GM18909 (cell line): ENCODE measurements around the gene KRTAP10-9.
"Not testable (repeated sequence)": the region's sequence is repeated elsewhere in the genome, so short reads cannot be mapped to it uniquely, and the experiment has no call there.

Experiments
- ATAC-seq: cut with Tn5 transposase; IDR thresholded peaks from one replicate; pipeline ENCODE4 v1.9.1; 2021; ENCODE audit warnings: mild to moderate bottlenecking; ENCODE audit not compliant: unreplicated experiment, poor library complexity

The KRTAP10-9 gene

DNA sequence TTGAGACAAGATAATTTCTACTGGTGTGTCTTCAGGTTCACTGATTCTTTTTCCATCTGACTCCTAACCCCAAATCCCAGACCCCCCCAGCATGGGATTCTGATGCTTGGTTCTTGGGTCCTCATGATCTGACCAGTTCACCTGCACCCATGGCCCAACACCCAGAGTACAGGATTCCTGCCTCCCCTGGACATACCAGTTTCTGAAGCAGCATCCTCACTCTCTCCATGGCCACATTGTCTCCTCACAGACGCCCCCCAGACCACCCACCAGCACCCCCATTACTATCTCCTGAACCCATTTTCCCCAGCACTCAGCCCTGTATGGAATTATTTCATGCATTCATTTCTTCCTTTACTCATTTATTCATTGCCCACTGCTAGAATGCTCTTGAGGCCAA, 30.0 kb downstream of the KRTAP10-9 start:
- ATAC-seq = no peak

DNA sequence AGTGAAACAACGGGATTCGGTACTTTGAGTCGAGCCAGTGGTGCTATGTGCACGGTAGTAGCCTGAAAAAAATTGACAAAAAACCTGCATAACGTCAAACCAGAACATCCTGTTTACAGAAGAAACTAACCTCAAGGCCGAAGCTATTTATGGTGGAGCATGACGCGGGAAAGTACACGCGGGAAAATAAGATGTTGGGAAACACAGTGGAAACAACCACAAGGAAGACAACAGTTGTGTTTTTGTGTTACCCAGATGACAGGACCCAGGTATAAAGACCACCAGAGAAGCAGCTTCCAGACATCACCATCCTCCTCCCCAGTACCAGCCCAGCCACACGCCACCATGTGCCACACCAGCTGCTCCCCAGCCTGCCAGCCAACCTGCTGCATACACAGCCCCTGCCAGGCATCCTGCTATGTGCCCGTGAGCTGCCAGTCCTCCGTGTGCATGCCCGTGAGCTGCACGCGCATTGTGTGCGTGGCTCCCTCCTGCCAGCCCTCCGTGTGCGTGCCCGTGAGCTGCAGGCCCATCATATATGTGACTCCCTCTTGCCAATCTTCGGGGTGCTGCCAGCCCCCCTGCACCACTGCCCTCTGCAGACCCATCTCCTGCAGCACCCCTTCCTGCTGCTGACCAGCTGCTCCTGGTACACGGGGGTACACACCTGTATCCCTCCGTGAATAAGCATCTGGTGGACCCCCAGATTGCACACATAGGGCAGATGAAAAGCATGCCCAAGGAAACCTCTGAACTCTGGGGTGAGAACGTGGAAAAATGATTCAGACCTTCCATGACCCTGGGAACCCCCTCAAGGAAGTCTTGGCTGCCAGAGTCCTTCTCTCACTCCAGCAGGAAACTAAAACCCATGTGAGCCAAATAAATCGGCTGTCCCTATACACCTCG, 31.0 kb downstream of the KRTAP10-9 start, which contains the start of gene KRTAP12-3:
Gene KRTAP12-3, plus strand, starts transcription at position 298 of the 906 bp plus-strand sequence. Its CDS starts 48 bp downstream, at position 346.
- ATAC-seq = no peak

DNA sequence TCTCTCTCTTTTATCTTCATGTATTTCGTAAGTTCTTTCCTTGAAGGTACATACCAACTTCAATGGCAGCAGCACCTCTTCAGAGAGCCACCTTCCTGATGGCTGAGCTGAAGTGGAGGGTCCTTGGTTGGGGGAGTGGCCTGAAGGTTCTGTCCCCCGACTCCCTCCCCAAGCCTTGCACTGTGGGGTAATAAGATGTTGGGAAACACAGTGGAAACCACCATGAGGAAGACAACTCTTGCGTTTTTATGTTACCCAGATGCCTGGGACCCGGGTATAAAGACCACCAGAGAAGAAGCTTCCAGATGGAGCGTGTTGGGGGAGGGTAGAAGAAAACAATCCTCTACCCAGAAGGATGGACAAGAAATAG, 31.6 kb downstream of the KRTAP10-9 start:
- ATAC-seq = no peak

DNA sequence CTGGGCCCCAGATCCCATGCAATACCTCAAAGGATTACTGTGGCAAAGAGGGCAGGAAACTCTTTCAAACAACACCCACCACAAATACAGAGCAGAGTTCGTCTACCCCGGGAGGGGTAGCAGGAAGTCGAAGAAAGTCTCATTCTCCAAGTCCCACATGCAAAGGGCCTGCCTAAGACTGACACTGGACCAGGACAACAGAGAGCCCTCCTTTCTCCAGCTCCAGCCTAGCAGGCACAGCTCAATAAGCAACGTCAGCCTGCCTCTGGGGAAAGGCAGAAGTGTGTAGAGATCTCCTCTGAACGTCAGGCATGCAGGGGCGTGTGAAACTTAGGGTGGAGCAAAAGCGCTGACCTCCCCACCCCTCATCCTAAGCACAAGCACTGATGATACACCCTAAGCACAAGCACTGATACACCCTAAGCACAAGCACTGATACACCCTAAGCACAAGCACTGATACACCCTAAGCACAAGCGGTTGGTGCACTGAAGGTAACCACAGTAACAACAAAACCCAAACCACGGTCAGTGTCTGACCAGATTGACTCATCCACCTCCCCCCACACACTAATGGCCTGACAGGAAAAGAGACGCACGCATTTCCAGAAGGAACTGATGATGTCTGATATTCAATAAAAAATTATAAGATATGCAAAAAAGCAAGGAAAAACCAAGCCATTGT, 32.2 kb downstream of the KRTAP10-9 start:
- ATAC-seq = no peak

DNA sequence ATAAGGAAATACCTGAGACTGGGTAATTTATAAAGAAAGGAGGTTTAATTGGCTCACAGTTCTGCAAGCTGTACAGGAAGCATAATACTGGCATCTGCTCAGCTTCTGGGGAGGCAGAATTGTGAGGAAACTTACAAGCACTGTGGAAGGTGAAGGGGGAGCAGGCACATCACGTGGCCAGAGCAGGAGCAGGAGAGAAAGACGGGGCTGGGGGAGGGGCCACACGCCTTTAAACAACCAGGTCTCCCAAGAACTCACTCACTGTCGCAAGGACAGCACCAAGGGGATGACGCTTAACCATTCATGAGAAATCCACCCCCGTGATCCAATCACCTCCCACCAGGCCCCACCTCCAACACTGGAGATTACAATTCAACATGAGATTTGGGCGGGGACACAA, 34.7 kb downstream of the KRTAP10-9 start:
- not testable (repeated sequence) for ATAC-seq

DNA sequence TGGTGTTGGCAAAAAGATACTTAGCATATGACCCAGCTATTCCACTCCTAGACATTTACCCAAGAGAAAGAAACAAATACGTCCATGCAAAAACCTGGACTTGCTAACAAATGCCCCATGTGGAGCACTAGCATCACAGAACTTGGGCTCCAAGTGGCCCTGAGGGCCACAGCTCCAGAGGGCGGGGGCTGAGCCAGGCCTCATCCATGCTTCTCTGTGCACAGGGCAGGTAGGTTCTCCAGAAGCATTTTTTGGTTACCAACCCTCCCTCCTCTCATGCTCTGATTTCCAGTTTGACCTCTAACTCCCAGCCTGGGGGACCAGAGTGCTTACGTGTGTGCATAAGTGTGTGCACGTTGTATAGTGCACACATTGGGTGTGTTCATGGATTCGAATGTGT, 37.8 kb downstream of the KRTAP10-9 start:
- ATAC-seq = no peak

DNA sequence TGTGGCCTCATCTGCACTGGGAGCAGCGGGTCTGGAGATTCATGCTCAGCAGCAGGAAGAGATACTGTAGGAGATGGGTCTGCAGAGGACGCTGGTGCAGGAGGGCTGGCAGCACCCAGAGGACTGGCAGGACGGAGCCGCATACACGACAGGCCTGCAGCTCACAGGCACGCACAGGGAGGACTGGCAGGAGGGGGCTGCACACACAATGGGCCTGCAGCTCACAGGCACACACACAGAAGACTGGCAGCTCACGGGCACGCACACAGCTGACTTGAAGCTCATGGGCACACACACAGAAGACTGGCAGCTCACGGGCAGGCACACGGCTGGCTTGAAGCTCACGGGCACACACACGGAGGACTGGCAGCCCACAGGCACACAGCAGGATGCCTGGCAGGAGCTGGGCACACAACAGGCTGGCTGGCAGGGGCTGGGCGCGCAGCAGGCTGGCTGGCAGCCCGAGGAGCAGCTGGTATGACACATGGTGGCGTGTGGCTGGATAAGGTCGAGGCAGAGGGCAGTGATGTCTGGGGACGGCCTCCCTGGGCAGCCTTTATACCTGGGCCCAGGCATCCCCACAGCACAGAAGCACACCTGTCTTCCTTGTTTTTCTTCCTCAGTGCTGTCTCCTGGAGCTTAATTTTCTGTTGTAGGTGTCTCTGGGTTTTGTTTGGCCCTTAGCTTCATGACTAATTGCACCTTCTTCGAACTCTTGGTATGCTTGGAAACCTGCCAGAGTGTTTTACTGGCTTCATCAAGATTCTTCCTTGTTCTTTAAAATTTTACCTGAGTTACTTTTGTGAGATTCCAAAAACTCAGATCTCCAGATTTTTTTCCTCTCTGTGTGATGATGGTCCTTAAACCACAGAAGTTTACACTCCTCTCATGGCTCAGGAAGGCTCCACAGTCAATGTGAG, 39.8 kb downstream of the KRTAP10-9 start, which contains the start of gene KRTAP12-2:
Gene KRTAP12-2, minus strand, starts transcription at position 527 of the 920 bp plus-strand sequence. Its CDS starts 41 bp downstream, at position 486.
- ATAC-seq = no peak

DNA sequence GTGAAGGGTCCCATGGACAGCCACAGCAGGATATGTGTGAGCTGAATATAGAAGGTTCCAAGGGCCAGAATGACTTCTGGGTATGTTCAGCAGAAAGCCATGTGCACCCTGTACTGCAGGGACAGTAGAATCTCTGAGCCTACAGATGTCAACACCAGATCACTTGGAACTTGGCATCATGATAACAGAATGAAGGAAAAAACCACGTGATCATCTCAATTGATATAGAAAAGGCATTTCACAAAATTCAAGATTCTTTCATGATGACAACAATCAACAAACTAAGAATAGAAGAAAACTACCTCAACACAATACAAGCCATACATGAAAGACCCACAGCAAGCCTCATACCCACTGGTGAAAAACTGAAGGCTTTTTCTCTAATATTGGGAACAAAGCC, 40.7 kb downstream of the KRTAP10-9 start:
- ATAC-seq = no peak

DNA sequence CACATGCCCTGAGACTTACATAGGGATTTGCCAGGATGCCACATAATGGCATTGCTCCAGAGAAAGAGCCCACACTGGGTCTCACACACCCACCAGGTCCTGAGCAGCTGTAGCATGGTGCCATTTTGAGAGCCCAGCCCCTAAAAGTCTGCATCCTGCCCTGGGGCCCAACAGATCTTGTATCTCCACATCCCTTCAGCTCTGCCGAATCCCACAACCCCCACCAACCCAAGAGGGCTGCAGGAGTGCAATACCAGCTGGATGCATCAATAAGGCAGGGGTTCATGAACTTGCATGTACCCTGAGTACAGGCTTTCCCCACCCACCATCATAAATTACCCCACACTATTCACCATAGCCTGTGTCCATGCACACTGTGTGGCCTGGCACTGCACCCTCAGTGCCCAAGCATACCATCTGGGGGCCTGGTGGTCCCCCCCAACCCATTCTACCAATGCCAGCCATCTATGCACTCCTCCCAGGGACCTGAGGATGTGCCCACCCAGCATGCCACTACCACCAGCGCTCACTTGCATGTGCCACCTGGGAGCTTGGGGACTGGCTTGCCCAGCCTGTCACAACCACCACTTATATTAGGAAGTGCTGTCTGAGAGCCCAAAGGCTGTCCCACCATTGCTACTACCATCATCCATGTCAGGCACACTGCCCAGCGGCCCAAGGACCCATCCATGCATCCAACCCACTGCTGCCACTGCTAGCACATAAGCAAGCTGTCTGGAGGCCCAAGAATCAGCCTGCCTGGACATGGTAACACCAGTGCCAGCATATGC, 43.9 kb downstream of the KRTAP10-9 start:
- ATAC-seq = no peak

DNA sequence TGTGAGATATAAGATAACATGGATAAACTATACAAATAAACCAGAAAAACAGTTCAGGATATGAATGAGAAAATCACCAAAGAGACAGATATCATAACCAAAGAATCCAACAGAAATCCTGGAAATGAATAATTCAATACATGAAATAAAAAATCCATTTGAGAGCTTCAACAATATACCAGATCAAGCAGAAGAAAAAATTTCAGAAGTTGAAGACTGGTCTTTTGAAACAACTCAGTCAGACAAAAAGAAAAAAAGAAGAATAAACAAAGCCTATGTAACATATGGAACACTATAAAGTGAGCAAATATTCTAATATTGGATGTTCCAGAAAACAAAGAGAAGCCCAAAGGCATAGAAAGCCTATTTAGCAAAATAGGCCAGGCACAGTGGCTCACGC, 45.0 kb downstream of the KRTAP10-9 start:
- ATAC-seq = no peak

DNA sequence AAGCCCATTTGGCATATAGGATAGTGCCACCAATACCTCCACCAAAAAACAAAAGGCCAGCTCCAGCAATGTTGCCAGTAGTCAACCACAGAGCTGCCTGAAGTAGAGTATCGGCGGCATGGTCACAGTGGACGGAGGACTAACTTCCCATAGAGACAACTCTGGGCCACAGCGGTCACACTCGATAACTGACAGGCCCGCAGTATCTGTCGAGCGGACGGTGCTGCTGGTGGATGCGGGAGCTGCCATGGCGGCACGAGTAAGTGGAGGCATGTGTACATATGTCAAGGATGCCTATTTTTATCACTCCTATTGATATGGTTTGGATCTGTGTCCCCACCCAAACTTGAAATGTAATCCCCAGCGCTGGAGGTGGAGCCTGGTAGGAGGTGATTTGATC, 51.0 kb downstream of the KRTAP10-9 start:
- no peak for ATAC-seq
